ENCODE results near the gene BRICD5. TPM values are rescaled to one million over a fixed set of nuclear protein-coding genes. Genes with fewer than 3 reads are reported as not detected.

BRICD5 gene
- total and polyA plus RNA-seq, 2 of the 13 experiments (the other 11 are each of a cell fraction or from before 2014, with no cell fraction given), result 1.6 to 5.8 TPM

GRCh38 chr16:2213817-2214718, 3.4 kb upstream of the BRICD5 start (continued):
- TF ChIP-seq AKNA (CRISPR knock-in tag; IDR thresholded peaks at IDR 0.05; ENCODE audit: borderline replicate concordance) (no peak), NFAT5 (CRISPR knock-in tag; IDR thresholded peaks at IDR 0.05) (peak; percentile 51; the same call in 1 of the 2 replicates), POGK (CRISPR knock-in tag; conservative IDR thresholded peaks at IDR 0.05) (no peak), RAD21 (CRISPR knock-in tag; IDR thresholded peaks at IDR 0.05) (peak; percentile 44; the same call in 1 of the 2 replicates), AHR (CRISPR knock-in tag; IDR thresholded peaks at IDR 0.05) (no peak), RFXANK (CRISPR knock-in tag; IDR thresholded peaks at IDR 0.05) (no peak), KLF9 (CRISPR knock-in tag; IDR thresholded peaks at IDR 0.05; ENCODE audit: low read depth) (no peak), RFX1 (IDR thresholded peaks at IDR 0.05) (no peak), ZFP91 (CRISPR knock-in tag; IDR thresholded peaks at IDR 0.05; ENCODE audit: borderline replicate concordance) (no peak), STAT6 (CRISPR knock-in tag; IDR thresholded peaks at IDR 0.05; ENCODE audit: borderline replicate concordance) (no peak), SALL2 (CRISPR knock-in tag; IDR thresholded peaks at IDR 0.05) (peak; percentile 65; the same call in 1 of the 2 replicates)
